GM12878 (cell line): Measurements from ENCODE around the gene THOC6. TPM values are rescaled to one million over a fixed set of nuclear protein-coding genes. Genes with fewer than 3 reads are reported as not detected.

Source experiments
- ATAC-seq: fragments of 200-7000 bp; cut with Tn5 transposase; 3 replicates; pipeline ENCODE4 v1.9.1; 2020; ENCODE audit warnings: mild to moderate bottlenecking, moderate library complexity
- BruUV-seq: library from RNA; stranded (reverse); fragments of 400-500 nt; replicated peaks from 2 replicates; lab custom pipeline; 2021; lab: Mats Ljungman, UMichigan
- CTCF ChIA-PET: fragments of 300-600 bp; sonication (Branson Sonifier 250); formaldehyde crosslinking; extraction: SDS; loops from one replicate; lab custom pipeline; 2021; ENCODE audit warnings: inconsistent platforms; lab: Yijun Ruan, JAX
- POLR2A ChIA-PET: fragments of 350-600 bp; formaldehyde crosslinking; extraction: SDS; loops from one replicate; lab custom pipeline; 2021; ENCODE audit warnings: inconsistent platforms; lab: Charles Lee
- RAD21 ChIA-PET: fragments of 300-600 bp; sonication (Branson Sonifier 250); formaldehyde crosslinking; loops from one replicate; lab custom pipeline; 2023; ENCODE audit warnings: antibody characterized with exemption; ENCODE audit not compliant: unreplicated experiment; lab: Charles Lee
- SMC1A ChIA-PET: fragments of 300-600 bp; sonication (Branson Sonifier 250); formaldehyde crosslinking; loops from one replicate; lab custom pipeline; 2023; ENCODE audit not compliant: unreplicated experiment, uncharacterized antibody; lab: Charles Lee
- DNase-seq: peaks from one replicate; pipeline ENCODE4 v3.0.0-alpha.2; 2011; ENCODE audit warnings: low read depth, low spot score
- FAIRE-seq: peaks from 3 replicates; lab custom pipeline; 2011; peaks lifted over from hg19 to GRCh38; lab: Jason Lieb, UNC
- H2AFZ ChIP-seq: 2 replicates; pipeline ENCODE4 v1.6.0; 2011; ENCODE audit warnings: low read depth, low read length, control low read depth; ENCODE audit not compliant: control insufficient read depth
- H3K27ac ChIP-seq: 2 replicates; pipeline ENCODE4 v1.5.1; 2011; ENCODE audit warnings: control low read depth; ENCODE audit not compliant: control insufficient read depth, insufficient read depth
- H3K27me3 ChIP-seq, 2 experiments: replicated peaks in 1 of 2; 2 replicates each; pipeline versions ENCODE4 v1.6.0 to v1.6.1; 2011; ENCODE audit warnings: low read length in 1 of 2; ENCODE audit not compliant: control insufficient read depth in 2 of 2, insufficient read depth in 2 of 2
- H3K36me3 ChIP-seq, 2 experiments: 2 replicates each; pipeline ENCODE4 v1.5.1; 2011; ENCODE audit warnings: low read length in 1 of 2; ENCODE audit not compliant: control insufficient read depth in 2 of 2, insufficient read depth in 2 of 2
- H3K4me1 ChIP-seq: 2 replicates; pipeline ENCODE4 v1.6.1; 2011; ENCODE audit warnings: mild to moderate bottlenecking, low read length, moderate library complexity, mixed read lengths; ENCODE audit not compliant: control insufficient read depth, insufficient read depth
- H3K4me2 ChIP-seq: 2 replicates; pipeline ENCODE4 v1.6.0; 2011; ENCODE audit warnings: control low read depth; ENCODE audit not compliant: control insufficient read depth, insufficient read depth
- H3K4me3 ChIP-seq: fragments of 200-600 bp; sonication (generic); 2 replicates; pipeline ENCODE4 v1.5.1; 2016
- H3K79me2 ChIP-seq: 2 replicates; pipeline ENCODE4 v1.6.0; 2011; ENCODE audit warnings: low read length; ENCODE audit not compliant: control insufficient read depth, insufficient read depth
- H3K9ac ChIP-seq: 2 replicates; pipeline ENCODE4 v1.8.0; 2011; ENCODE audit warnings: low read length, control low read depth, mixed read lengths; ENCODE audit not compliant: control insufficient read depth, insufficient read depth
- H3K9me3 ChIP-seq: replicated peaks from 3 replicates; pipeline ENCODE4 v1.5.1; 2011; ENCODE audit warnings: mild to moderate bottlenecking, low read length; ENCODE audit not compliant: control insufficient read depth, insufficient read depth
- H4K20me1 ChIP-seq: 2 replicates; pipeline ENCODE4 v1.6.0; 2011; ENCODE audit not compliant: control insufficient read depth, insufficient read depth
- FOS ChIP-seq: IDR thresholded peaks from 3 replicates; pipeline ENCODE4 v1.6.1; 2011; ENCODE audit warnings: borderline replicate concordance; ENCODE audit not compliant: insufficient read length; ENCODE audit errors: extremely low read depth
- FOXM1 ChIP-seq: IDR thresholded peaks from 2 replicates; pipeline ENCODE4 v1.6.1; 2012; ENCODE audit warnings: low read depth, mild to moderate bottlenecking, inconsistent platforms, low read length, moderate library complexity
- GATAD2B ChIP-seq: fragments of 450-650 bp; conservative IDR thresholded peaks from 2 replicates; pipeline ENCODE4 v1.6.1; 2017; ENCODE audit warnings: low read depth, mild to moderate bottlenecking, moderate library complexity
- HDGF ChIP-seq: fragments of 450-650 bp; IDR thresholded peaks from 2 replicates; pipeline ENCODE4 v1.6.1; 2016; ENCODE audit warnings: antibody characterized with exemption
- SMAD1 ChIP-seq: fragments of 450-650 bp; IDR thresholded peaks from 2 replicates; pipeline ENCODE4 v1.6.1; 2018; ENCODE audit warnings: mild to moderate bottlenecking, low read depth; ENCODE audit not compliant: partially characterized antibody
- SMARCA5 ChIP-seq: fragments of 450-650 bp; IDR thresholded peaks from 2 replicates; pipeline ENCODE4 v1.6.1; 2017; ENCODE audit warnings: mild to moderate bottlenecking
- SREBF2 ChIP-seq: IDR thresholded peaks from 2 replicates; pipeline ENCODE4 v1.6.1; 2012; ENCODE audit warnings: mild to moderate bottlenecking, low read length
- ZBED1 ChIP-seq: IDR thresholded peaks from 2 replicates; pipeline ENCODE4 v1.6.1; 2016; ENCODE audit warnings: borderline replicate concordance
- ZNF622 ChIP-seq: fragments of 450-650 bp; IDR thresholded peaks from 2 replicates; pipeline ENCODE4 v1.6.1; 2017; ENCODE audit warnings: mild to moderate bottlenecking, inconsistent platforms
- ZZZ3 ChIP-seq: IDR thresholded peaks from 2 replicates; pipeline ENCODE4 v1.6.1; 2011; ENCODE audit warnings: low read depth; ENCODE audit not compliant: control insufficient read depth, insufficient read length
- WGBS: methylation state at CpG from one replicate; pipeline ENCODE4 v1.1.6; 2016; ENCODE audit warnings: low lambda C conversion rate; ENCODE audit not compliant: insufficient replicate concordance, insufficient coverage; ENCODE audit errors: missing lambda C conversion rate; 5-methylcytosine and 5-hydroxymethylcytosine counted together
- in situ Hi-C: fragments of 300-500 bp; cut with MboI; formaldehyde crosslinking; loops from 9 replicates; pipeline ENCODE4 v1.14.3; 2018; ENCODE audit warnings: mixed read lengths
- intact Hi-C: fragments of 100-400 bp; cut with micrococcal nuclease; formaldehyde crosslinking; loops from one replicate; pipeline ENCODE4 v1.14.2; 2022; ENCODE audit not compliant: unreplicated experiment
- polyA plus RNA-seq, 11 experiments: library from polyadenylated mRNA; depleted of rRNA in 4 of 11; unstranded in 6 of 11; stranded (reverse) in 5 of 11; fragments of >200 nt; fragmentation: Nextera tagmentation in 4 of 11; fragmentation: Illumina TruSeq in 1 of 11; extraction: Ambion mirVana in 4 of 11; extraction: Trizol in 1 of 11; gene quantifications; 1 replicate in 1 of 11; 2 replicates in 10 of 11; pipeline versions ENCODE4 v1.2.1 to v1.2.3, GENCODE V29; 2011 to 2016; ENCODE audit warnings: inconsistent platforms in 2 of 11, missing spikeins in 2 of 11, low read depth in 1 of 11
- total RNA-seq, 4 experiments: library from RNA; depleted of rRNA in 3 of 4; stranded (reverse); fragments of >200 nt in 3 of 4; fragmentation: Illumina TruSeq in 1 of 4; extraction: Trizol in 1 of 4; gene quantifications; 2 replicates each; pipeline versions ENCODE4 v1.2.1 to v1.2.3, GENCODE V29; 2013 to 2021
- TF ChIP-seq, protein P1 (sequence below): IDR thresholded peaks from 2 replicates; pipeline ENCODE4 v1.6.1; 2012; ENCODE audit warnings: low read depth, low read length, improper control_type of control experiment
- TF ChIP-seq, protein P2 (sequence below): fragments of 150-350 bp; IDR thresholded peaks from 2 replicates; pipeline ENCODE4 v1.6.1; 2016; ENCODE audit warnings: low read depth, low read length

The THOC6 gene
- total and polyA plus RNA-seq, 10 of the 15 experiments (the other 5 are each of a cell fraction or from before 2014, with no cell fraction given), result 1.0 to 54.4 (median 27.9) TPM

DNA sequence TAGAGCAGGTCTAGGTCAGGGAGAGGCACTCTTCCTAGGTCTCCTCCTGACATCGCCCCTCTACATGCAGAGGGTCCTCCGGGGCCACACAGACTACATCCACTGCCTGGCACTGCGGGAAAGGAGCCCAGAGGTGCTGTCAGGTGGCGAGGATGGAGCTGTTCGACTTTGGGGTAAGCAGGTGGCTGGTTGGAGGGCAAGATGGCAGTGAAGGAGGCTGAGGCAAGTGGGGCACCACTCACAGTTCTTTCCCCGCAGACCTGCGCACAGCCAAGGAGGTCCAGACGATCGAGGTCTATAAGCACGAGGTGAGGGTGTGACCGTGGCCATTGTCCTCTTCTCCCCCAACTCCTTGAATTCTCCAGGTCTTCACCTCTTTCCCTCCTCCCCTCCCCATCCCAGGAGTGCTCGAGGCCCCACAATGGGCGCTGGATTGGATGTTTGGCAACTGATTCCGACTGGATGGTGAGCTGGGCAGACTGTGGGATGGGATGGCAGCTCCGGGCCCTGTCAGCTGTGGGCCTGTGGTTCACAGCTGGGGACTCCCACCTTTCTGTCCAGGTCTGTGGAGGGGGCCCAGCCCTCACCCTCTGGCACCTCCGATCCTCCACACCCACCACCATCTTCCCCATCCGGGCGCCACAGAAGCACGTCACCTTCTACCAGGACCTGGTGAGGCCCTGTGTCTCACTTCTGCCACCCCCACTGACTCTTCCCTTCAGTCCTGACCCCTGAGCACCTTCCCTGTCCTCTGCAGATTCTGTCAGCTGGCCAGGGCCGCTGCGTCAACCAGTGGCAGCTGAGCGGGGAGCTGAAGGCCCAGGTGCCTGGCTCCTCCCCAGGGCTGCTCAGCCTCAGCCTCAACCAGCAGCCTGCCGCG, 3.0 kb downstream of the THOC6 start:
- 92% methylated on average over 23 of the region's 24 CpGs for WGBS
- no TSS peak for BruUV-seq
- Histone ChIP-seq H3K4me1 (peaks cover 12% of the 10 kb centered on the region), H2AFZ (no peak overlapping the region), H3K9me3 (no peaks in the 10 kb centered on the region), H3K4me2 (no peak overlapping the region), H4K20me1 (0 out of 2 replicates have a peak, but pooled peaks cover 3% of the 10 kb centered on the region), H3K27me3 (peaks cover 7 to 8% of the 10 kb centered on the region in 2 experiments), H3K4me3 (no peak overlapping the region), H3K36me3 (peaks cover 4 to 7% of the 10 kb centered on the region in 2 experiments; a peak in 3 of 4 replicates), H3K79me2 (no peaks in the 10 kb centered on the region), H3K27ac (no peak overlapping the region), H3K9ac (no peak overlapping the region)
- CTCF ChIA-PET, result interaction anchor here (1.0 to 18.2 kb wide), 13 partner anchors 7 to 134 kb away, joined by 3 to 421 read pairs (median 8); partner anchors contain the start of genes PKMYT1, TNFRSF12A and ZNF213
- intact Hi-C loops, result no loop called here
- no peak for DNase-seq
- in situ Hi-C loops, result no loop called here
- ATAC-seq, result no peak
- SMC1A ChIA-PET, result interaction anchor here (1.1 to 10.1 kb wide), 5 partner anchors 11 to 103 kb away, joined by 3 to 91 read pairs (median 5); no protein-coding TSS in a partner anchor
- RAD21 ChIA-PET, result interaction anchor here (1.5 to 6.5 kb wide), 5 partner anchors 7 to 44 kb away, joined by 4 to 94 read pairs (median 8); partner anchors contain the start of gene TNFRSF12A
- POLR2A ChIA-PET, result interaction anchor here (0.7 to 1.4 kb wide), 2 partner anchors 23 to 148 kb away, joined by 3 read pairs; no protein-coding TSS in a partner anchor
- TF ChIP-seq ZZZ3, result no peak
- FAIRE-seq, result no peak

DNA sequence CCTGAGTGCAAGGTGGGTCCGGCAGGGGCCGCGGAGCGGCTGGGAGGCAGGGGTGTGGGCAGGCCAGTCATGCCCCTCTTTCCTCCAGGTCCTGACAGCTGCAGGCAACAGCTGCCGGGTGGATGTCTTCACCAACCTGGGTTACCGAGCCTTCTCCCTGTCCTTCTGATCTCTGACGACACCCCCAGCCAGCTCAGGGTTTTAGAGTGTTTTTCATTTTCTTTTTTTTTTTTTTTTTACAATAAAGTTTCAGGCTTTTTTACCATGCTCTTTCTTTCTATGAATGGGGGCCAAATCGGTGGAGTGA, 3.6 kb downstream of the THOC6 start:
- H3K9ac ChIP-seq, result no peak overlapping the region
- RAD21 ChIA-PET, result interaction anchor here (1.2 to 6.5 kb wide), 8 partner anchors 8 to 63 kb away, joined by 4 to 94 read pairs (median 8); partner anchors contain the start of genes KREMEN2 and TNFRSF12A
- TF ChIP-seq SREBF2 (no peak), FOS (no peak), SMARCA5 (no peak), ZZZ3 (no peak), GATAD2B (no peak), HDGF (no peak), FOXM1 (no peak), ZNF622 (no peak), ZBED1 (no peak), SMAD1 (no peak)
- TF ChIP-seq, protein P1, sequence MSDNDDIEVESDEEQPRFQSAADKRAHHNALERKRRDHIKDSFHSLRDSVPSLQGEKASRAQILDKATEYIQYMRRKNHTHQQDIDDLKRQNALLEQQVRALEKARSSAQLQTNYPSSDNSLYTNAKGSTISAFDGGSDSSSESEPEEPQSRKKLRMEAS, result no peak
- TF ChIP-seq, protein P2, sequence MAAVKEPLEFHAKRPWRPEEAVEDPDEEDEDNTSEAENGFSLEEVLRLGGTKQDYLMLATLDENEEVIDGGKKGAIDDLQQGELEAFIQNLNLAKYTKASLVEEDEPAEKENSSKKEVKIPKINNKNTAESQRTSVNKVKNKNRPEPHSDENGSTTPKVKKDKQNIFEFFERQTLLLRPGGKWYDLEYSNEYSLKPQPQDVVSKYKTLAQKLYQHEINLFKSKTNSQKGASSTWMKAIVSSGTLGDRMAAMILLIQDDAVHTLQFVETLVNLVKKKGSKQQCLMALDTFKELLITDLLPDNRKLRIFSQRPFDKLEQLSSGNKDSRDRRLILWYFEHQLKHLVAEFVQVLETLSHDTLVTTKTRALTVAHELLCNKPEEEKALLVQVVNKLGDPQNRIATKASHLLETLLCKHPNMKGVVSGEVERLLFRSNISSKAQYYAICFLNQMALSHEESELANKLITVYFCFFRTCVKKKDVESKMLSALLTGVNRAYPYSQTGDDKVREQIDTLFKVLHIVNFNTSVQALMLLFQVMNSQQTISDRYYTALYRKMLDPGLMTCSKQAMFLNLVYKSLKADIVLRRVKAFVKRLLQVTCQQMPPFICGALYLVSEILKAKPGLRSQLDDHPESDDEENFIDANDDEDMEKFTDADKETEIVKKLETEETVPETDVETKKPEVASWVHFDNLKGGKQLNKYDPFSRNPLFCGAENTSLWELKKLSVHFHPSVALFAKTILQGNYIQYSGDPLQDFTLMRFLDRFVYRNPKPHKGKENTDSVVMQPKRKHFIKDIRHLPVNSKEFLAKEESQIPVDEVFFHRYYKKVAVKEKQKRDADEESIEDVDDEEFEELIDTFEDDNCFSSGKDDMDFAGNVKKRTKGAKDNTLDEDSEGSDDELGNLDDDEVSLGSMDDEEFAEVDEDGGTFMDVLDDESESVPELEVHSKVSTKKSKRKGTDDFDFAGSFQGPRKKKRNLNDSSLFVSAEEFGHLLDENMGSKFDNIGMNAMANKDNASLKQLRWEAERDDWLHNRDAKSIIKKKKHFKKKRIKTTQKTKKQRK, result no peak

More for the DNA sequence above, 3.6 kb downstream of the THOC6 start:
- Histone ChIP-seq H3K4me2 (no peak overlapping the region), H4K20me1 (0 out of 2 replicates have a peak, but pooled peaks cover 3% of the 10 kb centered on the region), H3K4me1 (peaks cover 9% of the 10 kb centered on the region), H3K36me3 (peaks cover 4 to 7% of the 10 kb centered on the region in 2 experiments; a peak in 3 of 4 replicates), H3K27me3 (peaks cover 7 to 8% of the 10 kb centered on the region in 2 experiments), H3K27ac (no peak overlapping the region), H3K79me2 (no peaks in the 10 kb centered on the region), H3K4me3 (no peak overlapping the region), H3K9me3 (no peaks in the 10 kb centered on the region), H2AFZ (no peak overlapping the region)
- intact Hi-C loops, result no loop called here
- DNase-seq (no peak), FAIRE-seq (no peak), ATAC-seq (no peak)
- SMC1A ChIA-PET, result interaction anchor here (1.1 to 10.1 kb wide), 7 partner anchors 12 to 102 kb away, joined by 3 to 91 read pairs (median 4); no protein-coding TSS in a partner anchor
- no TSS peak for BruUV-seq
- POLR2A ChIA-PET, result interaction anchor here (0.7 to 1.4 kb wide), 4 partner anchors 24 to 148 kb away, joined by 3 to 4 read pairs (median 4); no protein-coding TSS in a partner anchor
- CTCF ChIA-PET, result interaction anchor here (0.7 to 18.2 kb wide), 18 partner anchors 8 to 499 kb away, joined by 3 to 421 read pairs (median 7); partner anchors contain the start of genes PKMYT1, TNFRSF12A and ZNF213
- in situ Hi-C loops, result no loop called here
- 72% methylated on average over 7 of the region's 8 CpGs for WGBS
